Measurements from ENCODE around the gene PALLD. TPM values are rescaled to one million over a fixed set of nuclear protein-coding genes. Genes with fewer than 3 reads are reported as not detected.

Gene PALLD
- total RNA-seq, 1 experiment from 2014 or later = 18.3 TPM

- Histone ChIP-seq H2BK20ac (ENCODE audit: low read depth, low read length, poor library complexity, severe bottlenecking) (no peak overlapping the region), H2AFZ (ENCODE audit: low read length) (no peak overlapping the region), H3K27me3 (ENCODE audit: insufficient read depth, low read length) (no peaks in the 10 kb centered on the region; the same call in 1 of the 2 replicates), H4K8ac (replicated peaks; ENCODE audit: insufficient read length, low read depth, low read length) (no peak overlapping the region), H3K4me1 (ENCODE audit: insufficient read depth, low read length) (peaks cover 3% of the 10 kb centered on the region; the same call in 1 of the 2 replicates), H3K9ac (ENCODE audit: extremely low read depth, insufficient read length, low read length) (no peak overlapping the region), H3K9me3 (ENCODE audit: control insufficient read depth, low read depth, low read length) (no peaks in the 10 kb centered on the region), H3T11ph (ENCODE audit: low read length) (no peak overlapping the region), H3K79me1 (ENCODE audit: insufficient read depth, low read depth, low read length, poor library complexity, severe bottlenecking) (no peaks in the 10 kb centered on the region), H2BK5ac (ENCODE audit: insufficient read length, low read length) (no peak overlapping the region), H3K4ac (ENCODE audit: low read depth, low read length) (no peak overlapping the region), H3K23me2 (ENCODE audit: insufficient read length, low read depth, low read length, poor library complexity, severe bottlenecking) (no peaks in the 10 kb centered on the region), H3K18ac (ENCODE audit: insufficient read length, low read depth, low read length) (no peak overlapping the region), H4K5ac (ENCODE audit: insufficient read length, low read depth, low read length) (no peak overlapping the region), H4K20me1 (ENCODE audit: control insufficient read depth, insufficient read depth, insufficient read length) (no peaks in the 10 kb centered on the region), H2BK120ac (ENCODE audit: low read depth, low read length, poor library complexity, severe bottlenecking) (no peak overlapping the region), H2BK12ac (ENCODE audit: insufficient read length, low read depth, low read length) (no peak overlapping the region), H2AK5ac (ENCODE audit: insufficient read length, low read length) (no peak overlapping the region), H3K27ac (ENCODE audit: insufficient read length, low read depth, low read length) (no peak overlapping the region), H4K91ac (ENCODE audit: insufficient read length, low read depth, low read length) (no peak overlapping the region), H3K23ac (ENCODE audit: insufficient read length, low read depth, low read length) (no peak overlapping the region), H3K56ac (ENCODE audit: insufficient read length, low read depth, low read length) (no peak overlapping the region), H3K79me2 (ENCODE audit: insufficient read depth, low read length) (no peaks in the 10 kb centered on the region), H3K4me2 (ENCODE audit: insufficient read depth, insufficient read length, low read length) (no peak overlapping the region), H2BK15ac (ENCODE audit: low read depth, low read length) (no peak overlapping the region), H3K14ac (ENCODE audit: insufficient read depth, low read length) (no peak overlapping the region)
- Mint-ChIP-seq H3K4me3 (no peak overlapping the region), H3K9me3 (no peaks in the 10 kb centered on the region), H3K27ac (peak overlapping the region in 1 of 3 experiments; percentile 61; a peak in 2 of 7 replicates), H3K36me3 (ENCODE audit: insufficient read depth in 1 of 3, low read depth in 3 of 3) (no peaks in the 10 kb centered on the region; a peak in 1 of 7 replicates), H3K4me1 (peaks cover 15 to 18% of the 10 kb centered on the region in 2 experiments), H3K27me3 (ENCODE audit: low read depth) (no peaks in the 10 kb centered on the region)
- TF ChIP-seq, protein P1, sequence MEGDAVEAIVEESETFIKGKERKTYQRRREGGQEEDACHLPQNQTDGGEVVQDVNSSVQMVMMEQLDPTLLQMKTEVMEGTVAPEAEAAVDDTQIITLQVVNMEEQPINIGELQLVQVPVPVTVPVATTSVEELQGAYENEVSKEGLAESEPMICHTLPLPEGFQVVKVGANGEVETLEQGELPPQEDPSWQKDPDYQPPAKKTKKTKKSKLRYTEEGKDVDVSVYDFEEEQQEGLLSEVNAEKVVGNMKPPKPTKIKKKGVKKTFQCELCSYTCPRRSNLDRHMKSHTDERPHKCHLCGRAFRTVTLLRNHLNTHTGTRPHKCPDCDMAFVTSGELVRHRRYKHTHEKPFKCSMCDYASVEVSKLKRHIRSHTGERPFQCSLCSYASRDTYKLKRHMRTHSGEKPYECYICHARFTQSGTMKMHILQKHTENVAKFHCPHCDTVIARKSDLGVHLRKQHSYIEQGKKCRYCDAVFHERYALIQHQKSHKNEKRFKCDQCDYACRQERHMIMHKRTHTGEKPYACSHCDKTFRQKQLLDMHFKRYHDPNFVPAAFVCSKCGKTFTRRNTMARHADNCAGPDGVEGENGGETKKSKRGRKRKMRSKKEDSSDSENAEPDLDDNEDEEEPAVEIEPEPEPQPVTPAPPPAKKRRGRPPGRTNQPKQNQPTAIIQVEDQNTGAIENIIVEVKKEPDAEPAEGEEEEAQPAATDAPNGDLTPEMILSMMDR (conservative IDR thresholded peaks at IDR 0.05) = no peak
- no peak for DNase-seq
Measured at GRCh38 chr4:168790898-168791297, 294.0 kb downstream of the PALLD start.

Measured in H9 (cell line).